Measurements from ENCODE around the gene ALG12.

ALG12 gene

DNA sequence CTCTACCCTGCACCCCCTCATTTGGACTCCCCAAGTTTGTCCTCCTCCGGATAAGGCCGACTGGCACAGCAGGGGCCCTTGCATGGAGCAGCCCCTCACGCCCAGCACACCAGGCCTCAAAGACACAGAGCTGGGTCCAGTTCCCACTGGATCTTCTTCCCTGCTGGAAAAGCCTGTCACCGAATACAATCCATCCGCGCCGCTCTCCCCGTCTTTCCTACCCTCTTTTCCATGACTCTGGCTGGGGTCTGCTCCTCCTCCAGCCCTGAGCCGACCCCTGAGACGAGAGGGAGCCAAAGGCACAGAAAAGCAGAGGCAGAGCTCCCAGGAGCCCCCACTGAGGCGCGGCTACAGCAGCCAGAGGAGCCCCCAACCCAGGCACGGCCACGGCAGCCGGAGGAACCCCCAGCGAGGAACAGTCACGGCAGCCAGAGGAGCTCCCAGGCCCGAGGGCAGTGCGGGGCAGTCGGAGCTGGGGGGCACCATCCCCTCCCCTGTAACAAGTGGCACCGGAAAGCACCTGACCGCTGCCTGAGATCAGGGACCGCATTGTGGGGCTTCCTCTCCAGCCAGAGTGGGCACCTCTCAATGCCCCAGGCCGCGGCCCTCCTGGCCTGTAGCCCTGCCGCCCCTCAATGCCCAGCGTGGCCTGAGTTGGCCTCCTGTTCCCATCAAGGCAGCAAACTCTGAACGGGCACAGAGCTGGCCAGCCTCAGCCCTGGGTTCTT lies 12.0 kb downstream of the ALG12 start:
- Histone ChIP-seq H3K18ac (ENCODE audit: low read length) (no peak overlapping the region), H2BK12ac (ENCODE audit: low read length) (no peak overlapping the region), H3K79me1 (ENCODE audit: low read length) (no peaks in the 10 kb centered on the region), H3K23ac (ENCODE audit: low read length) (no peak overlapping the region), H3K4me1 (ENCODE audit: control insufficient read depth in 1 of 2, insufficient read depth in 2 of 2, low read length in 2 of 2) (no peaks in the 10 kb centered on the region), H2BK120ac (ENCODE audit: insufficient read depth, low read length, poor library complexity) (no peak overlapping the region), H3K27ac (ENCODE audit: low read depth, low read length) (no peak overlapping the region), H4K8ac (ENCODE audit: low read depth, low read length) (no peak overlapping the region), H2AFZ (ENCODE audit: insufficient read depth, low read length, poor library complexity) (no peak overlapping the region), H3K9me3 (ENCODE audit: insufficient read depth, low read depth, low read length) (peaks cover 14% of the 10 kb centered on the region), H4K12ac (ENCODE audit: low read depth, low read length) (no peak overlapping the region), H2BK5ac (ENCODE audit: low read depth, low read length, poor library complexity) (no peak overlapping the region), H3K36me3 (ENCODE audit: control insufficient read depth in 1 of 2, insufficient read depth in 2 of 2, low read length in 2 of 2) (peaks cover 40 to 53% of the 10 kb centered on the region in 2 experiments), H3K14ac (ENCODE audit: low read length) (no peak overlapping the region), H3K79me2 (ENCODE audit: control insufficient read depth, insufficient read depth, low read length, poor library complexity) (no peaks in the 10 kb centered on the region), H4K91ac (ENCODE audit: low read depth, low read length) (no peak overlapping the region), H3K9ac (ENCODE audit: low read length) (no peak overlapping the region), H3K4ac (ENCODE audit: low read depth, low read length) (no peak overlapping the region), H2AK5ac (ENCODE audit: low read length) (no peak overlapping the region), H3K27me3 (ENCODE audit: insufficient read depth, low read length) (no peaks in the 10 kb centered on the region), H3K4me3 (ENCODE audit: low read depth, low read length) (no peak overlapping the region), H3K4me2 (ENCODE audit: low read length) (no peak overlapping the region)
- no peak for DNase-seq
- WGBS (ENCODE audit: extremely low coverage, insufficient coverage, insufficient read length): no CpG with 5 or more reads among the region's 28 CpGs

- no peak overlapping the region for H3K23ac ChIP-seq (ENCODE audit: low read length)
- peaks cover 14% of the 10 kb centered on the region for H3K9me3 ChIP-seq (ENCODE audit: insufficient read depth, low read depth, low read length)
- H3K4me2 ChIP-seq (ENCODE audit: low read length): no peak overlapping the region
- H2AK5ac ChIP-seq (ENCODE audit: low read length): no peak overlapping the region
- H3K18ac ChIP-seq (ENCODE audit: low read length): no peak overlapping the region
- H3K14ac ChIP-seq (ENCODE audit: low read length): no peak overlapping the region
- H3K79me1 ChIP-seq (ENCODE audit: low read length): no peaks in the 10 kb centered on the region
- H3K27ac ChIP-seq (ENCODE audit: low read depth, low read length): no peak overlapping the region
- no peak overlapping the region for H3K4ac ChIP-seq (ENCODE audit: low read depth, low read length)
- H3K4me1 ChIP-seq (ENCODE audit: control insufficient read depth in 1 of 2, insufficient read depth in 2 of 2, low read length in 2 of 2): no peaks in the 10 kb centered on the region
- no peaks in the 10 kb centered on the region for H3K79me2 ChIP-seq (ENCODE audit: control insufficient read depth, insufficient read depth, low read length, poor library complexity)
- H2AFZ ChIP-seq (ENCODE audit: insufficient read depth, low read length, poor library complexity): no peak overlapping the region
- WGBS (ENCODE audit: extremely low coverage, insufficient coverage, insufficient read length): no CpG with 5 or more reads among the region's 18 CpGs
- no peak overlapping the region for H3K4me3 ChIP-seq (ENCODE audit: low read depth, low read length)
- DNase-seq: no peak
- H4K8ac ChIP-seq (ENCODE audit: low read depth, low read length): no peak overlapping the region
- H4K91ac ChIP-seq (ENCODE audit: low read depth, low read length): no peak overlapping the region
- no peak overlapping the region for H2BK120ac ChIP-seq (ENCODE audit: insufficient read depth, low read length, poor library complexity)
- no peaks in the 10 kb centered on the region for H3K27me3 ChIP-seq (ENCODE audit: insufficient read depth, low read length)
- no peak overlapping the region for H2BK12ac ChIP-seq (ENCODE audit: low read length)
- no peak overlapping the region for H3K9ac ChIP-seq (ENCODE audit: low read length)
- peaks cover 33 to 49% of the 10 kb centered on the region in 2 experiments for H3K36me3 ChIP-seq (ENCODE audit: control insufficient read depth in 1 of 2, insufficient read depth in 2 of 2, low read length in 2 of 2)
- no peak overlapping the region for H2BK5ac ChIP-seq (ENCODE audit: low read depth, low read length, poor library complexity)
- no peak overlapping the region for H4K12ac ChIP-seq (ENCODE audit: low read depth, low read length)
Observed at GRCh38 chr22:49905465-49905864, 12.8 kb downstream of the ALG12 start.

DNA sequence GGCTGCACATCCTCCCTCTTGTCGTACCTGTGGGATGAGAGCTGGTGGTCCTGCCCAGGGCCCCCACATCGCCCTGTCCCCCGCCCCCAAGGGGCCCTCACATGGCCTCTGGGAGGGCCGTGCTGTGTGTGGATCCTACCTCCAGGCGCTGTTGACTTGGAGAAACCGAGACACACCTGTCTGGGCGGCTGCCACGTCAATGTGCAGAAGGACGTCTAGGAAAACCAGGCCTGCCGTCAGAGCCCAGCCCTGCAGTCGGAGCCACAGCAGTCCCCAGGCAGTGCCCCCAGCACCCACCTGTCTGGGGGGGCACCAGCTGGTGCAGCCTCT lies 14.2 kb downstream of the ALG12 start:
- H2BK5ac ChIP-seq (ENCODE audit: low read depth, low read length, poor library complexity): no peak overlapping the region
- no peak overlapping the region for H3K27ac ChIP-seq (ENCODE audit: low read depth, low read length)
- DNase-seq: no peak
- no peak overlapping the region for H3K18ac ChIP-seq (ENCODE audit: low read length)
- H2BK12ac ChIP-seq (ENCODE audit: low read length): no peak overlapping the region
- no peaks in the 10 kb centered on the region for H3K79me2 ChIP-seq (ENCODE audit: control insufficient read depth, insufficient read depth, low read length, poor library complexity)
- no peak overlapping the region for H3K14ac ChIP-seq (ENCODE audit: low read length)
- no CpG with 5 or more reads among the region's 11 CpGs for WGBS (ENCODE audit: extremely low coverage, insufficient coverage, insufficient read length)
- H3K23ac ChIP-seq (ENCODE audit: low read length): no peak overlapping the region
- H3K4me2 ChIP-seq (ENCODE audit: low read length): no peak overlapping the region
- peaks cover 16% of the 10 kb centered on the region for H3K9me3 ChIP-seq (ENCODE audit: insufficient read depth, low read depth, low read length)
- H3K4me1 ChIP-seq (ENCODE audit: control insufficient read depth in 1 of 2, insufficient read depth in 2 of 2, low read length in 2 of 2): no peaks in the 10 kb centered on the region
- no peak overlapping the region for H3K4me3 ChIP-seq (ENCODE audit: low read depth, low read length)
- H2AK5ac ChIP-seq (ENCODE audit: low read length): no peak overlapping the region
- no peak overlapping the region for H2AFZ ChIP-seq (ENCODE audit: insufficient read depth, low read length, poor library complexity)
- H4K12ac ChIP-seq (ENCODE audit: low read depth, low read length): no peak overlapping the region
- no peak overlapping the region for H3K4ac ChIP-seq (ENCODE audit: low read depth, low read length)
- peaks cover 27 to 44% of the 10 kb centered on the region in 2 experiments for H3K36me3 ChIP-seq (ENCODE audit: control insufficient read depth in 1 of 2, insufficient read depth in 2 of 2, low read length in 2 of 2)
- H4K91ac ChIP-seq (ENCODE audit: low read depth, low read length): no peak overlapping the region
- no peaks in the 10 kb centered on the region for H3K79me1 ChIP-seq (ENCODE audit: low read length)
- no peaks in the 10 kb centered on the region for H3K27me3 ChIP-seq (ENCODE audit: insufficient read depth, low read length)
- H3K9ac ChIP-seq (ENCODE audit: low read length): no peak overlapping the region
- H4K8ac ChIP-seq (ENCODE audit: low read depth, low read length): no peak overlapping the region
- no peak overlapping the region for H2BK120ac ChIP-seq (ENCODE audit: insufficient read depth, low read length, poor library complexity)

DNA sequence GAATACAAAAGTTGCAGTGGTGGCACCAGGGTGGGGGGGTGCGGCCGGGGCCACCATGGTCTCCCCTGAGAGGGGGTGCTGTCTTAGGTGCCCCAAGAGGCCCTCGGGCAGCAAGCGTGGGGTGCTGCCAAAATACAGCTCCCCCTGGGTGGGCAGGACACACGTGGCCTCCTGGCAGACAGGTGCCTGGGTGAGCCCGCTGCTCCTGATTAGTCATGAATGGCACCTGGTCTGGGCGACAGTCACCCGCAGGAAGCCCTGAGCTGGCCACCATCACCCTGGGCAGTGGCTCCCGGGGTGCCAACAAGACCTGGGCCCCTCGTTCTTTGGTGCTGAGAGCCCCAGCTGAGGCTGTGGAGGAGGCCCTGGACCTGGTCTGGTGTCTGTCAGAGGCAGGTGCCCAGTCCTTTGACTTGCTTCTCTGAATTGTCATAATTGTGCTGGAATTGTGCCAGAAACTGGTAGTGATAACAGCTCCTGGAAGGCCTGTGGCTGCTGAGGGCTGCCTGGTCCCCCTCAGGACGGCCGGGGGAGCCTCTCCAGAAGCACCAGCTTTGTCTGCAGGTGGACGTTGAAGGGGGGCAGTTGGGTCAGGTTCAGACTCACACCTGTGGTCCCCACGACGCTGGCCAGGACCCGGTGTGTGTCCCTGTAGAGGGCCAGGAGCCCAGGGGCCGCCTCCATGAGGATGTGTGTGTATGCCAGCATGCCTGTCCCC lies 14.8 kb downstream of the ALG12 start:
- no peak for DNase-seq
- Histone ChIP-seq H3K36me3 (ENCODE audit: control insufficient read depth in 1 of 2, insufficient read depth in 2 of 2, low read length in 2 of 2) (peaks cover 26 to 41% of the 10 kb centered on the region in 2 experiments), H3K14ac (ENCODE audit: low read length) (no peak overlapping the region), H3K4me3 (ENCODE audit: low read depth, low read length) (no peak overlapping the region), H3K4ac (ENCODE audit: low read depth, low read length) (no peak overlapping the region), H3K4me1 (ENCODE audit: control insufficient read depth in 1 of 2, insufficient read depth in 2 of 2, low read length in 2 of 2) (no peaks in the 10 kb centered on the region), H2BK12ac (ENCODE audit: low read length) (no peak overlapping the region), H2BK120ac (ENCODE audit: insufficient read depth, low read length, poor library complexity) (no peak overlapping the region), H4K8ac (ENCODE audit: low read depth, low read length) (no peak overlapping the region), H3K79me2 (ENCODE audit: control insufficient read depth, insufficient read depth, low read length, poor library complexity) (no peaks in the 10 kb centered on the region), H3K27me3 (ENCODE audit: insufficient read depth, low read length) (no peaks in the 10 kb centered on the region), H4K12ac (ENCODE audit: low read depth, low read length) (no peak overlapping the region), H3K27ac (ENCODE audit: low read depth, low read length) (no peak overlapping the region), H2BK5ac (ENCODE audit: low read depth, low read length, poor library complexity) (no peak overlapping the region), H3K79me1 (ENCODE audit: low read length) (no peaks in the 10 kb centered on the region), H3K9me3 (ENCODE audit: insufficient read depth, low read depth, low read length) (peaks cover 16% of the 10 kb centered on the region), H2AFZ (ENCODE audit: insufficient read depth, low read length, poor library complexity) (no peak overlapping the region), H3K23ac (ENCODE audit: low read length) (no peak overlapping the region), H2AK5ac (ENCODE audit: low read length) (no peak overlapping the region), H3K18ac (ENCODE audit: low read length) (no peak overlapping the region), H4K91ac (ENCODE audit: low read depth, low read length) (no peak overlapping the region), H3K4me2 (ENCODE audit: low read length) (no peak overlapping the region), H3K9ac (ENCODE audit: low read length) (no peak overlapping the region)
- WGBS (ENCODE audit: extremely low coverage, insufficient coverage, insufficient read length): no CpG with 5 or more reads among the region's 17 CpGs
